Hematopoietic multipotent progenitor cell treated with erythropoietin and hydrocortisone succinate and interleukin-3 and kit ligand, for 15 days (in vitro differentiated cells): ENCODE data around the gene NEIL3.
"Not testable (repeated sequence)": the region's sequence is repeated elsewhere in the genome, so short reads cannot be mapped to it uniquely, and the experiment has no call there.

Experiments
- DNase-seq: peaks from one replicate; pipeline ENCODE4 v3.0.0-alpha.2; 2015; ENCODE audit warnings: low spot score

NEIL3 gene

DNA sequence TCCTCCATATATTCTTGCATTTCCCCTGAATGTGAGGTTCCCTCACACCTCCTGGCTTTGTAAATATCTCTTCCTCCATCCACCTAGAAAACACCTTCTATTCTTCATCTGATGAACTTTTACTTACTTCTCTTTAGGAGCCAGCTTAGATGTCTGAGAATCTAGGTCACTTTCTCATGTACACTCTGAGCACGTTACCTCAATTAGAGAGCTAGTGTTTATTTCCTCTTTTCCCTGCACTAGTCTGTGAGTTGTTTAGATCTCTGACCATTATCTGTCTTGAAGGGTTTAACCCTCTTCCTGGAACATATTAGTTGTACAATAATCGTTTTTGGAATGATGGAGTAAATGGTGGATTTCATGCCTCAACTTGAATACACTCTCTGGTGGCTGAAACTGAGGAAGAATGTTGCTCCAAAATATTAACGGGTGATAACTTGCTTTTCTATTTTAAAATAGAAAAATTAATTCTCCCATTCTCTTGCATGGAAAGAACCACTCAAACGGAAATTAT, 8.5 kb upstream of the NEIL3 start:
- DNase-seq, result no peak

DNA sequence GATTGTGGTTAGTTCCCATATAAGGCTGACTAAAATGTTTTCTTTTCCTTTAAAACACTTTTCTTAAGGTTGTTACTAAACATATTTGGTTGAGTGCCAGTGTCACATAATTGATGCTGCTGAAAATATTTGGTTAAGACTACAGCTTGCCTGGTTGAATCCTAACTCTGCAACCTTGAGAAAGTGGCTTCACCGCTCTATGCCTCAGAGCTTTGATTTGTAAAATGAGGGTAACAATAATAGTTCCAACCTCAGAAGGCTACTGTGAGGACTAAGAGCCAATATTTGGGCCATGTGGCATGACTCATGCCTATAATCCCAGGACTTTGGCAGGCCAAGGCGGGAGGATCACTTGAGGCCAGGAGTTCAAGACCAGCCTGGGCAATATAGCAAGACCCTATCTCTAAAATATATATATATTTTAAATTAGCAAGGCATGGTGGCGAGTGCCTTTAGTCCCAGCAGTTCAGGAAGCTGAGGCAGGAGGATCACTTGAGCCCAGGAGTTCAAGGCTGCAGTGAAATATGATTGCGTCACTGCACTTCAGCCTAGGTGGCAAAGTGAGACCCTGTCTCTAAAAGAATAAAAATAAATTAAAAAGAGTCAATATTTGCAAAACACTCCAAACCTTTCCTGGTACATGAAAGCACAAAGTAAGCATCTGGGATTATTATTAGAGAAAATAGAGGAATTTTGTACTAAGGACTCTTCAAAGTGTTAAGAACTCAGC, 7.1 kb upstream of the NEIL3 start:
- no peak for DNase-seq

DNA sequence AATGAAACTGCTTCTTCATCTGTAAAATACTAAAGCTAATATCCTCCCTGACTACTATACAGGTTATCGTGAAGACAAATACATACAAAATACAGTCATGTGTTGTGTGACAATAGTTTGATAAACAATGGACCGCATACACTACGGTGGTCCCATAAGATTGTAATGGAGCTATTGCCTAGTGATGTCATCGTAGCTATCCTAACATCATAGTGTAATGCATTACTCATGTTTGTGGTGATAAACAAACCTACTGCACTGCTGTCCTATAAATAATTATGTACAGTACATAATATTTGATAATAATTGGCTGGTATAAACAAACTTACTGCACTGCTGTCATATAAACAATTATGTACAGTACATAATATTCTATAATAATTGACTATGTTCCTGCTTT, 5.6 kb upstream of the NEIL3 start:
- DNase-seq, result no peak

DNA sequence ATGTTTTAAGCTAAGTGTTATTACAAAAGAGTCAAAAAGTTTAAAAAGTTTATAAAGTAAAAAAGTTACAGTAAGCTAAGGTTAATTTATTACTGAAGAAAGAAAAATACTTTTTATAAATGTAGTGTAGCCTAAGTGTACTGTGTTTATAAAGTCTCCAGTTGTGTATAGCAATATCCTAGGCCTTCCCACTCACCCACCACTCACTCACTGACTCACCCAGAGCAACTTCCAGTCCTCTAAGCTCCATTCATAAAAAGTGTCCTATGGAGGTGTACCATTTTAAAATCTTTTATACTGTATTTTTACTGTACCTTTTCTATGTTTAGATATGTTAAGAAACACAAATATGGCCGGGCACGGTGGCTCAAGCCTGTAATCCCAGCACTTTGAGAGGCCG, 4.8 kb upstream of the NEIL3 start:
- DNase-seq, result not testable (repeated sequence)

DNA sequence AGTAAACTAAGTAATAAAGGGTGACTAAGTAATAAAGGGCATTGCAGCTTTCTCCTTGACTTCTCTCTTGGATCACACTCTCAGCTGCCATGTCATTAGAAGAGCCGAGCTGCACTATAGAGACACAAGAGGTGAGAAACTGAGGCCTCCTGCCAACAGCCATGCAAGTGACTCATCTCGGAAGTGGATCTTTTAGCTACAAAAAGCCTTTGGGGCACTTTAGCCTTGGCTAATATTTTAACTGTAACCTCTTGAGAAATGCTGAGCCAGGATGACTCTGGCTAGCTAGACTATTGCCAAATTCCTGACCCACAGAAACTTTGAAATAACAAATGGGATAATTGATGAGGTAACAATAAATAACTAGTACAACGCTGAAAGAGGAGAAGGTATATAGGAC, 1.5 kb upstream of the NEIL3 start:
- DNase-seq, result no peak

DNA sequence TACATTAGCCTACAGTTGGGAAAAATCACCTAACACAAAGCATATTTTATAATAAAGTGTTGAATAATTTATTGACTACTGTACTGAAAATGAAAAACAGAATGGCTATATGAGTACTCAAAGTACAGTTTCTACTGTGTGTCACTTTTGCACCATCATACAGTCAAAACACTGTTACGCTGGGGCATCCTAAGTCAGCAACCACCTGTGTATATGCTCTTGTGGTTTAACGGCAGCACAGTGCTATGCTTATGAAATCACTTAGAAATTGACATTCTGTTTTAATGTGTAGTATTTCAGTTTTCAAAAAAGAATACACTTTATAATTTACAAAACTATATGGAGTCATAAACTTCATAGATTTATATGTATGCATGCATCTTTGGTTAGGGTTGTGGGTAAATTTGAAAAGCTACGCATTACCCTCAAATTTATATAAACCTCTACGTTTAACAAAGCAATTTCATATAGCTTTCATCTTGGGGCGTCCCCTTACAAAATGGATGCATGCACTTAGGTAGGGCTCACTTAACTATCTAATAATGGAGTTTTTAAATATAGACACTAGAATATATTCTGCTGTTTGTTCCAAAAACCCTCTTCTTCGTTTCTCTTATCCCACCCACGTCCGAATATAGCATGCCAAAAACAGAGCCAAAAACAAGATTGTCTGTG, 690 bp upstream of the NEIL3 start:
- DNase-seq, result no peak

DNA sequence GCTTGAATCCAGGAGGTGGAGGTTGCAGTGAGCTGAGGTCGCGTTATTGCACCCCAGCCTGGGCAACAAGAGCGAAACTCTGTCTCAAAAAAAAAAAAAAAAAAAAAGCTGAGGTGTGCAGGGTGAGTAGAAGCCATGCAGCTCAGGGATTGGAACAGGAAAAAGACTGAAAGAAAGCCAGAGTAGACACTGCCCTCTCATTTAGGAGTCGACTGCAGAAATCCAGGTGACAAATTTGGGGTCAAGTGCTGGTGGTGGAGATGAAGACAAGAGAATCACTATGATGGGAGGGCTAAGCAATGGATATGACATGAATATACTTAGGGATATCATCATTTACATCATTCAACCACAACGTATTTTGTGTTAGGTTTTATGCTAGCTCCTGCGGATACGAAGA, 1.9 kb downstream of the NEIL3 start:
- no peak for DNase-seq

DNA sequence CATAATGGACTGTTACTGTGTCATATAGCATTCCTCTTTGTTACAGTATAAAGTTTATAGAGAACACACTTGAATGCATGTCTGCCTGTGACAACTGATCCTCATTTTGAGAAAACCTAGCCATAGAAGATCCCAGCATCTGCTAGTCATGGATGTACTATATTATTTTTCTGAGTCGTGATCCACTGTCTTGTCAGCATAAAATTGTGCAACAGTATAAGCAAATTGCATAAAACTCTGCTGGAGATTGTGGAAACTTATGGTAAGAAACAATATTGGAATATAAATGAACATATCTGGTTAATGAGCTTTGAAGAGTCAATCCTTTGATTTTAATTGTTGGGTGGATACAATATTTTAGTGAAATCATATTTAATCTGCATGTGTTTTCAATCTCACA, 3.6 kb downstream of the NEIL3 start:
- DNase-seq, result no peak

DNA sequence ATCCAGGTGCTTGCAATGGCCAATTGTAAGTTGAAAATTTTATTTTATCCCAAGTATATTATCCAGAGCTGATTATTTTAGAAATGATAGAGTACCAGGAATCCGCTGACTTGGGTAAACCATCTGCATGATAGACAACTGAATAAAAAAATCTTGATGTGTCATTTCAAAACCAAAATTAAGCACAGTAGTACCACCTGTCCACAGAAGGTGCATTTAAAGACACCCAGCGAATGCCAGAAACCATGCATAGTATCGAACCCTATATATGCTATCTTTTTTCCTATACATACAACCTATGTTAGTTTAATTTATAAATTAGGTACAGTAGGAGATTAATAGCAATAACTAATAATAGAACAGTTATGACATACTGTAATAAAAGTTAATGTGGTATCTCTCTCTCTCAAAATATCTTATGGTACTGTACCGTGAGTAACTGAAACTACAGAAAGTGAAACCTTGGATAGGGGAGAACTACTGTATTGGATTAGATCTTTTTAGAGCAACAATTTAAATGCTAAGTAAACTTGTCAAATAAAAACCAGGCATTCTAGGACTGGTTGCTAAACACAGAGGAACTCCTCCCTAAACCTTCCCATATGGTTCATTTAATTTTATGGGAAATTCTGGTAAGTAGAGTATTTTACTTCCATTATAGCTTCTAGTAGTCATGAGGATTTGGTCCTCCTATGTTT, 6.2 kb downstream of the NEIL3 start:
- no peak for DNase-seq

DNA sequence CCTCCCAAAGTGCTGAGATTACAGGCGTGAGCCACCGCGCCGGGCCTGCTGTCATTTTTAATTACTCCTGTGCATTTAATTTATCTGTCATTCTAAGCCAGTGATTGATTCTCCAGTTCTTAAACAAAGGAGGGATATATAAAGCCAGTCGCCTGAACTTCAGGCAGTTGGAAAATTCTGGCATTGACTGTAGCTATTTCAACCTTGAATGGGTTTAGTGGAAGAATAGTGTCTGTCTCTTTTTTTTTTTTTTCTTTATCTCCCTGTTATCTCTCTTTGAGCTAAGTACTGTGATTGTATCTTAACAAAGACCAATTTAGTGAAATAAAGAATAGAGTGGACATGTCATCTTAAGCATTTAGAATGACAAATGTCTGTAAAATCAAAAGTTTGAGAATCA, 11.0 kb downstream of the NEIL3 start:
- no peak for DNase-seq

DNA sequence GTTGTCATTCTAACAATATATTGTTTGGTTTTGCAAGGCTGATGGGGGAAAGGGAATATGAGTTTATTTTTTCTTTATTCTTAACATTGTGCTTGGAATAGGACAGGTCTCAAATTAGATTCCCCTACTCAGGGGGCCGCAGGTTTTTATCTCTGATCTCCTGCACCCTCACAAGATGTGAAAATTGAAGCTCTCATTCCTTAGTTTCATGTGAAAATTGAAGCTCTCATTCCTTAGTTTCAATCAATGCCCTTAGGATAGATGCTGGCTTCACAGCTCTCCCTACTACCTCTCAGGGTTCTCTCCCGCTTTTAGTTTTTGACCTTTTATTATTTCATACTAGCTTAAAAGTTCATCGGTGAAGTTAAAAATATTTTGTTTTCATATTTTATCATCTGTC, 12.0 kb downstream of the NEIL3 start:
- DNase-seq, result no peak

DNA sequence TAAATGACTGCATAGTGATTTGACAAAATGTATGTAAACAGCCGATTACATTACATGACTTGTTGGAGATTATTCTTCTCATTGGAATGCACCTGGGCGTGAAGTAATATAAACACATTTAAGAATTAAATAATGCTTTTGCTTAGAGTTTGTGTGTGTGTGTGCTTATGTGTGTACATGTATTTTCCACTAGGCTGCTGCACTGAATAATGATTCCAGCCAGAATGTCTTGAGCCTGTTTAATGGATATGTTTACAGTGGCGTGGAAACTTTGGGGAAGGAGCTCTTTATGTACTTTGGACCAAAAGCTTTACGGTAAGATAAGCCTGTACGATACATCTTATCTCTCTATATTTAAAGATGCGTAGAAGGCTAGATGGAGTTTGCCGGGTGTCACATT, 12.6 kb downstream of the NEIL3 start:
- no peak for DNase-seq

DNA sequence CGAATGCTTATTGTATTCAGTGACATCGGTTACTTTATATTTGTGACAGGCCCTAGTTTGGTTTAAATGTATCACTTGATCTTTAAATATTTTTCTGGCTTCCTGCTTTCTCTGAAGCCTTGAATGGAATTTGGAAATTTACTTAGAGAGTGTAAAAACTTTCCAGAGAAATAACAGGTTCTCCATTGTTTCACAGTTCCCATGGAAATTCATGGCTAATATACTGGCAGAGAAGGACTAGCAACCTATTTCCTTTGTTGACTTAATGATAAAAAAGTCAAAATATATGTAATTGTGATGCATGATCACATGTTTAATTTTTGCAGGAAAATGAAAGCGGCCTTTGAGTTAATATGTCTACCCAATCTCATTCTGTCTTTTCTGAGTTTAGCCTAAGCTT, 13.2 kb downstream of the NEIL3 start:
- no peak for DNase-seq

DNA sequence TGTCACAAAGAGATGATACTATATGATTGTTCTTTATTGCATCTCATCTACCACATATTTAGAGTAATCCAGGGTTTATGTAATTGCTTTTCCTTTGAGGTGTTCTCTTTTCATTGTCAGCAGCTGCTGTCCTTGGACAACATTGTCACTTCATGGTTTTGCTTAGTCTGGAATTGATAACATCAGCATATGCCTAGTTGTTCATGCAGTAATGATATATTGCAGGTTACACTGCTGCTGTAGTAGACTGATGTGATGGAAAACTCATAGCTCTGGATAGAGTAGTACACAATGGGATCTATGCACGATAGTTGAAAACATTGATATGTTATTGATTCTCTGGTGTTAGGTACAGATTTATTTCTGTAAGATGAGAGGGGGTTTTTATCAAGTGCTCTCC, 13.7 kb downstream of the NEIL3 start:
- no peak for DNase-seq

DNA sequence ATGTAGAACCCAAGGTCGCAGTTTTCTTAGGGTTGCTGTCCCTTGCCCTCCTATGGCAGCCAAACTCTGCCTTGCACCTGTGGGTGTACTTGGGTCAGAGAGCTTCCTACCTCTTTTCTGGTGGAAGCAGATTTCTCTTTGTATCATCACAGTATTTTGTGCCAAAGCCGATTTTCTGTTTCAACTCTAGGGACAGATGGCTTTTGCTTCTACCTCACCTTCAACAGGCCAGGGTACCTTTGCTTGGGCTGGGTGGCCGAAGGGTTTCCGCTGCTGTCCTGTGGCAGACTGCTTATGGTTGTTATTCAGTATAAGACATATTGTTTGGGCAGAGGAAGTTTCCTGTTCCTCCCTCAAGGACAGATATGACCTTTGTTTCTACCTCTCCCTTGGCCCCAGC, 22.4 kb downstream of the NEIL3 start:
- DNase-seq, result no peak

DNA sequence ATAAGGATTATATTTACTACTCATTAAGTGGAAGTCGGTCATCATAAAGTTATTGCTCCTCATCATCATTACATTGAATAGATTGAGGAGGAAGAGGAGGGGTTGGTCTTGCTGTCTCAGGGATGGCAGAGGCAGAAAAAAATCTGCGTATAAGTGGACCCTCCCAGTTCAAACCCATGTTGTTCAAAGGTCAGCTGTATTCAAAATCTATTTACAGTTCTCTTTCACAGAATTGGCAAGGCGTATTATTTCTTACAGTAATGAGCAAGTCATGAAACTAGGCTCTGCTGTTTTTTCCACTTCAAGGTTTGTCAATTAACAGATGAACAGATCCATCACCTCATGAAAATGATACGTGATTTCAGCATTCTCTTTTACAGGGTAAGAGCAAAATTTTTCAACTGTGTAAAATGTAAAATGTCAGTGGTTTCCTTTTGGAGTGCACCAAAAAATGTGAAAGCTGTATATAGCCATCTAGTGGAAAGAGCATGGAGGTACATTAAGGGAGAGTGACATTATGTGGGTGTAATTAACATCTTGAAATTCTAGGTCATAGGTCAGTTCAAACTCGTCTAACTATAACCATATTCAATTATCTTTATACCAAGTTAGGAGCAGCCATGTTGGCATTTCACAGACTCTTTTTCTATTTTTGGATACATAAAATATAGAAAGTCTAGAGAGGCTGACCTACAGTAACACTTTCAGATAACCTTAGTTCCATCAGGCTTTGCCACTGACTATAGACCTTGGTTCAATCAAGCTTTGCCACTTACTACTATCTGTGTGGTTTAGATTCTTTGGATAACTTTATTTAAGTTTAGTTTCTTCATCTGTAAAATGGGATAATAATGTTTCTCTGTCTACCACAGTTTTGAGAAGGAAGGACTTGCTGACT, 30.1 kb downstream of the NEIL3 start:
- DNase-seq, result peak; percentile 25

DNA sequence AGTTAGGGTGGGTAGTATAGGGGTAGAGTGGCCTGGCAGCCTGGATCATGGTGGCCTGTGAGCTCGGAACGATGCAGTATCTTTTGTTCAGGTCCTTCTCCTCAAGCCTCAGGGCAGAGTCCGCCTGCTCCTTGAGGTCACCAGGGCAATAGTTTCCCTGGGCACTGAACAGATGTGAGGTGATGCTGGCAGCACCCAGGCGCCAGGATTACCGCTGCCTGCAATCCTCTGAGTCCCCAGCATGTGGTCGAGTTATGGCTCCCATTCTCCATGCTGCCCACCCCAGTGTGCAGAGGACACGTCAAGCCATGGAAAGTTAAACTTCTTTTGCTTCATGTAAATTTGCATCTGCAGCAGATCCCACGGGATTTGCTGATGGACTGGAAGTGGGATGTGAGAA, 38.7 kb downstream of the NEIL3 start:
- DNase-seq, result no peak

DNA sequence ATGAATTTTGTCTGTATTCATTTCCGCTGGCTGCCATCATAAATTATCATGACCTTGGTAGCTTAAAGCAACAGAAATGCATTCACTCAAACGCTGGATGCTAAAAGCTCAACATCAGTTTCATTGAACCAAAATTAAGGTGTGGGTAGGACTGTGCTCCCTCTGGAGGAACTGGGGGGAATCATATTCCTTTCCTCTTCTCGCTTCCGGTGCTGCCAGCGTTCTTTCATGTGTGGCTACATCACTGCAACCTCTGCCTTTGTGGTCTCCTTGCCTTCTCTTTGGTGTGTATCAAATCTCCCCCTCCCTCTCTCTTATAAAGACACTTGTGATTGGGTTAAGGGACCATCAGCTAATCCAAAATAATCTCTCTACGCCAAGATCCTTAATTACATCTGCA, 39.5 kb downstream of the NEIL3 start:
- DNase-seq, result no peak

DNA sequence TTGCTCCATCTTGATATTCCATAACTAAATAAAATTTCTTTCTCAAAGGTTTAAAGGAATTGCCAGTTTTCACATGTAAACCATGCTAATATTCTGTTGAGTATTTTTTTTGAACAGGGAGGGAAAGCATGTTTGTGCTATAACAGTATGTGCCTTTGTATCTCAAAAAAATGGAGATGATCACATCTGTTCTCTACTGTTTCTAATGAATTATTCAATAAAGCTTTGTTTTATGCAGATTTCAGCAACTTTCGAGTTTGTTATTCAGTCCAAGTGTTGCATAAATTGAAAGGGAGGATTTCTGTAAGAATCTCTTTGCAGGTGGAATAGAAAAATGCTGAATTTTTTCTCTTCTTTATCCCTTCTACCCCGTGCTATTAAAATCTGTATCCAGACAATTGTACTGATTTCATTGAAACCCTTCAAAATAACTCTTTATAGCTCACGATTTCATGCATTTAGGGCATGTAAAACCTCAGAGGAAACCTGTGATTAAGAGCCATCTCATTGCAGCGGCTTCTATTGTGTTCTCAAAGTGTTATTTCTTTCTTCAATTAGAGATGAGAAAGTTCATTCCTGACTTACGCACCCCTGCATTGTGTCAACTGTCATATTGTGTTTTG, 42.1 kb downstream of the NEIL3 start:
- DNase-seq, result no peak

DNA sequence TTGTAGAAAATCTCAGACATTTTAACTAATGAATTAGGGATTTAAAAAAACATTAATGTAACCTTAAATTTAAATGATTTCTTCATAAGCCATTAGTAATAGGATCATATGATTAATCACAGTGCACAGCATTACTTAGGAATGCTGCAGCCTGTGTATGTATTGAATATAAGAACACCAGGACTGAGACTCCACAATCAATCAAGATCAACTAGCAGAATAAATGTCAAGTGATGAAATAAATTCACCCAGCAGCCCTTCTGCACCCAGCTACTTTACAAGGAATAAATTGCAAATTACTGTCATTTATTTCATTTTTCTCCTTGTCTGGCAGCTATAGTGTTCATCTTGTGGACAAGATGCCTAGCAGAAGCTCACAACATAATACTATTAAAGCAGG, 46.5 kb downstream of the NEIL3 start:
- DNase-seq, result no peak

DNA sequence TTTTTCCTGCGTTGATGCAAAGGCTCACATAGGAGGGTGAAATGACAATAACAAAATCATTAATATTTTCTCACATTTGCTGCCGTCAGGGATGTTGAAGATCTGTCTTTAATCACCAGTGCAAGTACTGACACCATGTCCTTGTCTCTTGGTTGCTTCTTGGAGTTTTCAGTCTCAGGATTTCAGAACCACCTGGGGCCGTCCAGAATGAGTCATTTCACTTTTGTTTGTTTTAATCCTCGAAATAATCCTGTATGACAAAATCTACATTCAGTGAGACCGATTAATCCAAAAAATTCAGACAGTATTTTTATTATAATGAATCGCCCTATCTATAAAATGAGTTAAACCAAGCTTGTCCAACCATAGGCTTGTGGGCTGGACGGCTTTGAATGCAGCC, 47.2 kb downstream of the NEIL3 start:
- no peak for DNase-seq

DNA sequence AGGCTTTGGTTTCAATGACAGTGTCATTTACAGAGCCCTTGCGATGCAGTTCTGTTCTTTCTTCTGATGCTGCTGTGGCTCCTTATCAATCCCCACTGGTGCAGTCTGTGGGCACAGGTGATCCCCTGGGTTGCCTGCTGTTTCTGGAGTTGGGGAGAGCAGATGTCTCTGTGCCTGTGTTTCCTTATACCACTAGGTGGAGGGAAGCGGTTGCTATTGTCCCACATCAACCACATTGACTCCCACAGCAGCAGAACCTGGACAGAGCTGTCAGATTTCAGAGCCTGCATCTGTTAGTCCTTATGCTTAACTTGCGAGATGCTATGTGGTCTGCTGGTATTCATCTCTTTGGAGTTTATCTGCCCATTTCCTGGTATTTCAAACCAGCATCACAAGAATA, 57.7 kb downstream of the NEIL3 start:
- no peak for DNase-seq
